GM12801 (cell line): Measurements from ENCODE around the gene DPH1.

Experiments
- TF ChIP-seq, protein P1 (sequence below): IDR thresholded peaks from one replicate; pipeline ENCODE4 v1.5.1; 2011; ENCODE audit warnings: control low read depth; ENCODE audit not compliant: insufficient read length; ENCODE audit errors: extremely low read depth

Gene DPH1

DNA sequence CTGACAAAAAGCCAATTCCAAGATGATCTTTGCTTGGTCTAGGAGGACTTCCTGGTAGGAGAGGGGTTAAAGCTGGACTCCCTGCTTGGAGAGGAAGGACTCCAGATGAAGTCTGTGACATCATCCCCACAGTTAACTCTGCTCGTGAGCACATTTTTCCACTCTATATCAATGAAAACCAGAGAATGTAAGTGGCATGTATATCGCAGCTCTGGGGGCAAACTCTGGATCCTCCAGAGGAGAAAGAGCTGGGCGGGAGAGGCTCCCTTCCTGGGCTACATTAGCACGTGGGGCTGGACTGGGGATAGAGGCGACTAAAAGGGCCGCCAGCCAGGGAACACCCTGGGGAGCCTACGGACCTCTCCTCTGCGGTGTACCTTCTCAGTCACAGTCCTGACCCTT is 59.1 kb downstream of the DPH1 start:
- TF ChIP-seq, protein P1, sequence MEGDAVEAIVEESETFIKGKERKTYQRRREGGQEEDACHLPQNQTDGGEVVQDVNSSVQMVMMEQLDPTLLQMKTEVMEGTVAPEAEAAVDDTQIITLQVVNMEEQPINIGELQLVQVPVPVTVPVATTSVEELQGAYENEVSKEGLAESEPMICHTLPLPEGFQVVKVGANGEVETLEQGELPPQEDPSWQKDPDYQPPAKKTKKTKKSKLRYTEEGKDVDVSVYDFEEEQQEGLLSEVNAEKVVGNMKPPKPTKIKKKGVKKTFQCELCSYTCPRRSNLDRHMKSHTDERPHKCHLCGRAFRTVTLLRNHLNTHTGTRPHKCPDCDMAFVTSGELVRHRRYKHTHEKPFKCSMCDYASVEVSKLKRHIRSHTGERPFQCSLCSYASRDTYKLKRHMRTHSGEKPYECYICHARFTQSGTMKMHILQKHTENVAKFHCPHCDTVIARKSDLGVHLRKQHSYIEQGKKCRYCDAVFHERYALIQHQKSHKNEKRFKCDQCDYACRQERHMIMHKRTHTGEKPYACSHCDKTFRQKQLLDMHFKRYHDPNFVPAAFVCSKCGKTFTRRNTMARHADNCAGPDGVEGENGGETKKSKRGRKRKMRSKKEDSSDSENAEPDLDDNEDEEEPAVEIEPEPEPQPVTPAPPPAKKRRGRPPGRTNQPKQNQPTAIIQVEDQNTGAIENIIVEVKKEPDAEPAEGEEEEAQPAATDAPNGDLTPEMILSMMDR, result no peak

DNA sequence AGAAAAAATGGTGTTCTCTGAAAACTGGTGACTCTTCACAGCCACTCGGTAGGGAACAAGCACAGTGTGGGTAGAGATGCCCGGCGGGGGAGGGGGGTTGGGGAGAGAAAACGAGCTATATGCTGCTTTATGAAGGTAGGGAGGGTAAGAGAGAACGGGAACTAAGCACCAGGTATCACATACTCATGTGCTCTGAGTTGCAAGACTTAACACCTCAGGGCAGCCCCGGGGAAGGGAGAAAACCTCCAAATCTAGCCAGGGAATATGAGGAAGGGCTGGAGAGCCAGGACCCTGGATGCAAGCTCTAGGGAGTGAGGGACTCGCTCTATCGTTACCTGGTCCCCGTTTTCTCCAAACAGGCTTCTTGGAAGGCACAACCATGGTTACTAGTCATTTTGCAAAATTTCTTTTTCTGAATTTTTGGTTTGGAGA is 60.3 kb downstream of the DPH1 start:
- TF ChIP-seq, protein P1, result no peak

DNA sequence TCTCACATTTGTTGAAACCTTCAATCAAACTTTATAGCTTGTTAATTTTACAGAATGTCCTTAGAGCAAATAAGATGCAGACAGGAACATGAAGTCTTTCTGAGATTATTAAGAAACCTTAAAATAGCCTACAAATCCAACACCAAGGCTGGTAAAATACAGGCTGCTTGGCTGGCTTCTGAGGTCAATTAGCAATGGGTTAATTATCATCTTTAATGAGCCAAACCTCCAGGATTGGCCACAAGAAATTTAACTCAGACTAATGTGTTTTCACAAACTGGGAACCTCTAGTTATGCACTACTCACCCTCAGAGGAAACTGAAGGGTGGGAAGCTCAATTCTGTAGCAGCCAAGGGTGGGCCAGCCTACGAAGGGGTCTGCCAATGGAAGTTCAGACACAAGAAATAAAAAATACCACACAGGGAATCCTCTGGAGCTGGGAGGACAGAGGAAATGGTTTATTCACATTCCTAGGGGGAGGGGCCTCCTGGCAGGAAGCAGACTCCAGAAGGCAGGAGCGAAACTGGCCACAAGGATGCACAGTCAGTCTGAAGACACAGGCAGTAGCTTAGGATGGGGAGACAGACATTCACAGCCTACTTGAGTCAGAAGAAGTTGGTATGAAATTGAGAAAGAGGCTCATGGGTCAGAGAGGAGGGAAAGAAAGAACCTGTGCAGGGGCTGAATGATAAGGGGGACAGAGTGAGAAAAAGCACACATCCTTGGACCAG is 61.0 kb downstream of the DPH1 start:
- TF ChIP-seq, protein P1, result no peak

DNA sequence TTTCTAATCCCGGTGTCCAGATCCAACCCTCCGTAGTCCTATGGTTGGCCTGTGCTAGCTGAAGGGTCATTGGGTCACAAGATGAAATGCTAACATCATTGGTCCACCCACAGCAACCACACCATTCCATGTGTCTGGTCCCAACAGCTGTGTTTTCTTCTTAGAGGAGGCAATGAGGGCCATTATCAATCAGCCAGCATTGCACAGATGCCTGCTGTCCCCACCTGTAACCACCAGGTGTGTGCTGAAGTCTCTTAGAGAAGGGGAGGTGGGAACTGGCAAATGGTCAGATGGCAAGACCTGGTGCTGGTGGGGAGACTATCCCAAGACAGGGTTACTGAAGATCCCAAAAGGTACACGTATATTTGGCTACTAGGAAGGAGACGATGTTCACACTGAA is 62.3 kb downstream of the DPH1 start:
- TF ChIP-seq, protein P1, result no peak

GRCh38 chr17:2093349-2093748 is 63.4 kb downstream of the DPH1 start:
- TF ChIP-seq, protein P1, result no peak
